AG08396 (cell line): ENCODE data around the gene ADAMTS6.

Experiments
- DNase-seq: peaks from one replicate; pipeline ENCODE4 v3.0.0; 2012; ENCODE audit warnings: low spot score, mixed read lengths

Gene ADAMTS6

GRCh38 chr5:65144136-65144871 is 337.4 kb downstream of the ADAMTS6 start:
- no peak for DNase-seq

GRCh38 chr5:65142511-65143011 is 339.2 kb downstream of the ADAMTS6 start:
- DNase-seq: no peak

GRCh38 chr5:65142016-65142415 is 339.7 kb downstream of the ADAMTS6 start:
- no peak for DNase-seq

- no peak for DNase-seq
These were observed 340.2 kb downstream of the ADAMTS6 start for GRCh38 chr5:65141493-65141892.

- DNase-seq: no peak
These were observed 344.1 kb downstream of the ADAMTS6 start for GRCh38 chr5:65137631-65138030.

GRCh38 chr5:65133477-65134110 is 348.1 kb downstream of the ADAMTS6 start:
- no peak for DNase-seq

- no peak for DNase-seq
These were observed 349.3 kb downstream of the ADAMTS6 start for GRCh38 chr5:65132386-65132785.

- DNase-seq: peak; percentile 70
These were observed 353.5 kb downstream of the ADAMTS6 start for GRCh38 chr5:65128226-65128625.

- peak; percentile 54 for DNase-seq
These were observed 354.4 kb downstream of the ADAMTS6 start for GRCh38 chr5:65127161-65127901.

- DNase-seq: no peak
These were observed 355.1 kb downstream of the ADAMTS6 start for GRCh38 chr5:65126542-65127069.

GRCh38 chr5:65125591-65126541 is 355.9 kb downstream of the ADAMTS6 start:
- peak; percentile 51 for DNase-seq

- DNase-seq: no peak
These were observed 359.8 kb downstream of the ADAMTS6 start for GRCh38 chr5:65121880-65122436.

GRCh38 chr5:65120371-65120967 is 361.3 kb downstream of the ADAMTS6 start:
- no peak for DNase-seq

GRCh38 chr5:65117525-65117924 is 364.2 kb downstream of the ADAMTS6 start:
- DNase-seq: no peak

GRCh38 chr5:65113771-65114170 is 367.9 kb downstream of the ADAMTS6 start:
- no peak for DNase-seq

- DNase-seq: no peak
These were observed 369.6 kb downstream of the ADAMTS6 start for GRCh38 chr5:65111961-65112658.

- DNase-seq: no peak
These were observed 372.7 kb downstream of the ADAMTS6 start for GRCh38 chr5:65108786-65109743.

- no peak for DNase-seq
These were observed 376.4 kb downstream of the ADAMTS6 start for GRCh38 chr5:65105301-65105700.

GRCh38 chr5:65104831-65105230 is 376.9 kb downstream of the ADAMTS6 start:
- no peak for DNase-seq
